HEK293 (cell line): Measurements from ENCODE around the gene SORBS2.
A peak's percentile ranks its signal among the peaks of the same experiment; 100 is the strongest.

Source experiments
- CTCF ChIA-PET: fragments of 350-600 bp; formaldehyde crosslinking; extraction: SDS; loops from one replicate; lab custom pipeline; 2021; ENCODE audit warnings: antibody characterized with exemption; lab: Yijun Ruan, JAX
- POLR2A ChIA-PET: fragments of 300-600 bp; formaldehyde crosslinking; extraction: SDS; loops from one replicate; lab custom pipeline; 2020; ENCODE audit warnings: antibody characterized with exemption, inconsistent platforms; lab: Yijun Ruan, JAX
- H3K27ac ChIP-seq: fragments of 200-500 bp; sonication (Bioruptor generic); 2 replicates; pipeline ENCODE4 v1.5.1; 2014; ENCODE audit warnings: low read depth, low read length, control low read depth, inconsistent platforms; ENCODE audit errors: extremely low read depth
- H3K36me3 ChIP-seq, 2 experiments: fragments of 200-500 bp in 1 of 2; sonication (Bioruptor generic) in 1 of 2; 1 replicate in 1 of 2; 2 replicates in 1 of 2; pipeline ENCODE4 v1.5.1; 2014 to 2017; ENCODE audit warnings: inconsistent platforms in 2 of 2, low read length in 2 of 2; ENCODE audit not compliant: control insufficient read depth in 2 of 2, insufficient read depth in 1 of 2
- H3K4me1 ChIP-seq: fragments of 200-500 bp; sonication (Bioruptor generic); 2 replicates; pipeline ENCODE4 v1.5.1; 2014; ENCODE audit warnings: mild to moderate bottlenecking, low read length, inconsistent platforms; ENCODE audit not compliant: control insufficient read depth, insufficient read depth
- H3K4me3 ChIP-seq: 2 replicates; pipeline ENCODE4 v1.5.1; 2011; ENCODE audit warnings: low read depth, mild to moderate bottlenecking, control low read depth, low read length, moderate library complexity
- H3K9me3 ChIP-seq: fragments of 200-500 bp; sonication (Bioruptor generic); 2 replicates; pipeline ENCODE4 v1.5.1; 2014; ENCODE audit warnings: low read depth, low read length, inconsistent platforms; ENCODE audit not compliant: control insufficient read depth, insufficient read depth
- GLI4 ChIP-seq: fragments of 450-650 bp; formaldehyde crosslinking; IDR thresholded peaks from 2 replicates; pipeline ENCODE4 v1.5.1; 2016; ENCODE audit warnings: missing biosample characterization, missing genetic modification characterization
- MZF1 ChIP-seq: fragments of 450-650 bp; formaldehyde crosslinking; IDR thresholded peaks from 2 replicates; pipeline ENCODE4 v1.5.1; 2017; ENCODE audit warnings: missing biosample characterization, missing genetic modification characterization, borderline replicate concordance
- SP7 ChIP-seq: fragments of 450-650 bp; formaldehyde crosslinking; IDR thresholded peaks from 2 replicates; pipeline ENCODE4 v1.5.1; 2016; ENCODE audit warnings: missing biosample characterization, missing genetic modification characterization
- ZBTB17 ChIP-seq: fragments of 450-650 bp; formaldehyde crosslinking; IDR thresholded peaks from 2 replicates; pipeline ENCODE4 v1.5.1; 2016; ENCODE audit warnings: missing biosample characterization, missing genetic modification characterization
- ZBTB20 ChIP-seq: fragments of 450-650 bp; formaldehyde crosslinking; IDR thresholded peaks from 2 replicates; pipeline ENCODE4 v1.5.1; 2016; ENCODE audit warnings: missing biosample characterization, missing genetic modification characterization
- ZFP69B ChIP-seq: fragments of 450-650 bp; formaldehyde crosslinking; IDR thresholded peaks from 2 replicates; pipeline ENCODE4 v1.5.1; 2016; ENCODE audit warnings: missing biosample characterization, missing genetic modification characterization
- ZNF112 ChIP-seq: fragments of 450-650 bp; formaldehyde crosslinking; IDR thresholded peaks from 2 replicates; pipeline ENCODE4 v1.5.0; 2017; ENCODE audit warnings: missing biosample characterization, missing genetic modification characterization
- ZNF157 ChIP-seq: fragments of 450-650 bp; formaldehyde crosslinking; IDR thresholded peaks from 2 replicates; pipeline ENCODE4 v1.5.1; 2016; ENCODE audit warnings: missing biosample characterization, missing genetic modification characterization
- ZNF18 ChIP-seq: fragments of 450-650 bp; formaldehyde crosslinking; IDR thresholded peaks from 2 replicates; pipeline ENCODE4 v1.5.1; 2016; ENCODE audit warnings: missing biosample characterization, missing genetic modification characterization
- ZNF221 ChIP-seq: fragments of 450-650 bp; formaldehyde crosslinking; IDR thresholded peaks from 2 replicates; pipeline ENCODE4 v1.5.1; 2017; ENCODE audit warnings: missing biosample characterization, missing genetic modification characterization, borderline replicate concordance
- ZNF26 ChIP-seq: fragments of 450-650 bp; formaldehyde crosslinking; IDR thresholded peaks from 2 replicates; pipeline ENCODE4 v1.5.1; 2016; ENCODE audit warnings: missing biosample characterization, missing genetic modification characterization
- ZNF292 ChIP-seq: fragments of 450-650 bp; formaldehyde crosslinking; IDR thresholded peaks from 2 replicates; pipeline ENCODE4 v1.5.1; 2016; ENCODE audit warnings: low read depth, missing biosample characterization, missing genetic modification characterization, borderline replicate concordance
- ZNF335 ChIP-seq: fragments of 450-650 bp; formaldehyde crosslinking; conservative IDR thresholded peaks from 2 replicates; pipeline ENCODE4 v1.5.1; 2016; ENCODE audit warnings: missing biosample characterization, missing genetic modification characterization
- ZNF350 ChIP-seq: fragments of 450-650 bp; formaldehyde crosslinking; IDR thresholded peaks from 2 replicates; pipeline ENCODE4 v1.5.0; 2017; ENCODE audit warnings: missing biosample characterization, mild to moderate bottlenecking, missing genetic modification characterization
- ZNF473 ChIP-seq: fragments of 450-650 bp; formaldehyde crosslinking; IDR thresholded peaks from 2 replicates; pipeline ENCODE4 v1.5.1; 2017; ENCODE audit warnings: missing biosample characterization, missing genetic modification characterization
- ZNF555 ChIP-seq: fragments of 450-650 bp; formaldehyde crosslinking; conservative IDR thresholded peaks from 2 replicates; pipeline ENCODE4 v1.5.1; 2017; ENCODE audit warnings: missing biosample characterization, mild to moderate bottlenecking, missing genetic modification characterization, inconsistent platforms
- ZNF654 ChIP-seq: fragments of 450-650 bp; formaldehyde crosslinking; IDR thresholded peaks from 2 replicates; pipeline ENCODE4 v1.5.1; 2016; ENCODE audit warnings: low read depth, missing biosample characterization, missing genetic modification characterization
- ZNF658 ChIP-seq: fragments of 450-650 bp; formaldehyde crosslinking; IDR thresholded peaks from 2 replicates; pipeline ENCODE4; 2016; ENCODE audit warnings: missing biosample characterization, missing genetic modification characterization
- ZNF664 ChIP-seq: fragments of 450-650 bp; formaldehyde crosslinking; IDR thresholded peaks from 2 replicates; pipeline ENCODE4 v1.5.1; 2016; ENCODE audit warnings: missing biosample characterization, missing genetic modification characterization
- ZNF692 ChIP-seq: fragments of 450-650 bp; formaldehyde crosslinking; IDR thresholded peaks from 2 replicates; pipeline ENCODE4 v1.5.1; 2016; ENCODE audit warnings: missing biosample characterization, missing genetic modification characterization
- ZNF701 ChIP-seq: fragments of 450-650 bp; formaldehyde crosslinking; IDR thresholded peaks from 2 replicates; pipeline ENCODE4 v1.5.1; 2016; ENCODE audit warnings: missing biosample characterization, missing genetic modification characterization
- ZNF76 ChIP-seq: fragments of 450-650 bp; formaldehyde crosslinking; IDR thresholded peaks from 2 replicates; pipeline ENCODE4; 2016; ENCODE audit warnings: low read depth, missing biosample characterization, missing genetic modification characterization, borderline replicate concordance
- TF ChIP-seq, protein P1 (sequence below): fragments of 450-650 bp; formaldehyde crosslinking; optimal IDR thresholded peaks from 2 replicates; pipeline ENCODE3; 2016; ENCODE audit warnings: missing biosample characterization, mild to moderate bottlenecking, missing genetic modification characterization
- TF ChIP-seq, protein P2 (sequence below): fragments of 450-650 bp; formaldehyde crosslinking; IDR thresholded peaks from 2 replicates; pipeline ENCODE4 v1.5.1; 2017; ENCODE audit warnings: missing biosample characterization, missing genetic modification characterization

Gene SORBS2

GRCh38 chr4:185719500-185719858, 92.5 kb downstream of the SORBS2 start:
- Histone ChIP-seq H3K27ac (no peak overlapping the region), H3K9me3 (no peaks in the 10 kb centered on the region), H3K4me1 (peaks cover 8% of the 10 kb centered on the region; the same call in 1 of the 2 replicates), H3K4me3 (no peak overlapping the region), H3K36me3 (no peaks in the 10 kb centered on the region)
- ChIA-PET POLR2A (no interaction called here), CTCF (no interaction called here)
- TF ChIP-seq MZF1 (tag by site-specific recombination) (no peak), ZNF335 (tag by site-specific recombination) (no peak), ZNF157 (tag by site-specific recombination) (no peak)
- TF ChIP-seq, protein P1, sequence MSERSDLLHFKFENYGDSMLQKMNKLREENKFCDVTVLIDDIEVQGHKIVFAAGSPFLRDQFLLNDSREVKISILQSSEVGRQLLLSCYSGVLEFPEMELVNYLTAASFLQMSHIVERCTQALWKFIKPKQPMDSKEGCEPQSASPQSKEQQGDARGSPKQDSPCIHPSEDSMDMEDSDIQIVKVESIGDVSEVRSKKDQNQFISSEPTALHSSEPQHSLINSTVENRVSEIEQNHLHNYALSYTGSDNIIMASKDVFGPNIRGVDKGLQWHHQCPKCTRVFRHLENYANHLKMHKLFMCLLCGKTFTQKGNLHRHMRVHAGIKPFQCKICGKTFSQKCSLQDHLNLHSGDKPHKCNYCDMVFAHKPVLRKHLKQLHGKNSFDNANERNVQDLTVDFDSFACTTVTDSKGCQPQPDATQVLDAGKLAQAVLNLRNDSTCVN (tag by site-specific recombination): no peak

- peak; percentile 58; the same call in 1 of the 2 replicates for TF ChIP-seq ZBTB17 (tag by site-specific recombination)
- no peak for TF ChIP-seq ZNF473
- TF ChIP-seq SP7 (tag by site-specific recombination): no peak
- no peak for TF ChIP-seq ZNF221 (tag by site-specific recombination)
- H3K4me1 ChIP-seq: peaks cover 8% of the 10 kb centered on the region; the same call in 1 of the 2 replicates
- CTCF ChIA-PET: interaction anchor here (0.5 to 0.7 kb wide), 3 partner anchors 67 to 1434 kb away, joined by 3 to 5 read pairs (median 4); no protein-coding TSS in a partner anchor
- no peak overlapping the region for H3K27ac ChIP-seq
- POLR2A ChIA-PET: interaction anchor here (0.7 kb wide), 1 partner anchor 12 kb away, joined by 3 read pairs; no protein-coding TSS in a partner anchor
- no peak overlapping the region for H3K4me3 ChIP-seq
- H3K9me3 ChIP-seq: no peaks in the 10 kb centered on the region
- H3K36me3 ChIP-seq: no peaks in the 10 kb centered on the region
Observed at GRCh38 chr4:185718578-185719499, 93.2 kb downstream of the SORBS2 start.

DNA sequence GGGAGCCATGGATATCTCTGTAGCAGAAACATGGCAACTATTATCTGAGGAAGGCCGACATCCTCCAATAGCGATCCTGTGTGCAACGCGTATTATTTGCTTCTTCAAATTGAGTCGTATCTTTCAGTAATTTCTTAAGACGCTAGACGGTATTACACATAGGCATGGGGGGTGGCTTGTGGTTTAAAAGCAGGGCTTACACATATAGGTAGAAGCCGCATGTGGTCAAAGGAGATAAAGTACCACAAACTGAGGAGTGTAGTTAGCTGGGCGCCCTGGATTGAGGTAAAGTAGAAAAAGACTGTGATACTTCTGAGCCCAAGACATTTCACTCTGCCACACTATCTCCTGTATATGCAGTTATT, 94.6 kb downstream of the SORBS2 start:
- POLR2A ChIA-PET: no interaction called here
- Histone ChIP-seq H3K4me1 (peaks cover 8% of the 10 kb centered on the region; the same call in 1 of the 2 replicates), H3K9me3 (no peaks in the 10 kb centered on the region), H3K4me3 (no peak overlapping the region), H3K27ac (no peak overlapping the region), H3K36me3 (no peaks in the 10 kb centered on the region)
- CTCF ChIA-PET: no interaction called here
- TF ChIP-seq, protein P2, sequence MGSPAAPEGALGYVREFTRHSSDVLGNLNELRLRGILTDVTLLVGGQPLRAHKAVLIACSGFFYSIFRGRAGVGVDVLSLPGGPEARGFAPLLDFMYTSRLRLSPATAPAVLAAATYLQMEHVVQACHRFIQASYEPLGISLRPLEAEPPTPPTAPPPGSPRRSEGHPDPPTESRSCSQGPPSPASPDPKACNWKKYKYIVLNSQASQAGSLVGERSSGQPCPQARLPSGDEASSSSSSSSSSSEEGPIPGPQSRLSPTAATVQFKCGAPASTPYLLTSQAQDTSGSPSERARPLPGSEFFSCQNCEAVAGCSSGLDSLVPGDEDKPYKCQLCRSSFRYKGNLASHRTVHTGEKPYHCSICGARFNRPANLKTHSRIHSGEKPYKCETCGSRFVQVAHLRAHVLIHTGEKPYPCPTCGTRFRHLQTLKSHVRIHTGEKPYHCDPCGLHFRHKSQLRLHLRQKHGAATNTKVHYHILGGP (tag by site-specific recombination): no peak
- no peak for TF ChIP-seq ZNF701 (tag by site-specific recombination)
- TF ChIP-seq ZNF350: no peak
- no peak for TF ChIP-seq ZFP69B (tag by site-specific recombination)
- TF ChIP-seq ZNF555 (tag by site-specific recombination): no peak
- no peak for TF ChIP-seq ZNF18 (tag by site-specific recombination)
- TF ChIP-seq GLI4 (tag by site-specific recombination): no peak
- TF ChIP-seq ZNF658 (tag by site-specific recombination): no peak
- TF ChIP-seq ZNF112 (tag by site-specific recombination): no peak
- TF ChIP-seq ZBTB20 (tag by site-specific recombination): no peak
- TF ChIP-seq ZNF292 (tag by site-specific recombination): no peak
- no peak for TF ChIP-seq ZNF664
- no peak for TF ChIP-seq ZNF654 (tag by site-specific recombination)
- TF ChIP-seq ZNF692: no peak
- TF ChIP-seq ZNF26 (tag by site-specific recombination): no peak
- no peak for TF ChIP-seq ZNF76 (tag by site-specific recombination)
